Measurements from ENCODE around the gene FZR1. TPM values are rescaled to one million over a fixed set of nuclear protein-coding genes. Genes with fewer than 3 reads are reported as not detected.

FZR1 gene
- total RNA-seq, 1 donor from 2014 or later, result 63.2 TPM

DNA sequence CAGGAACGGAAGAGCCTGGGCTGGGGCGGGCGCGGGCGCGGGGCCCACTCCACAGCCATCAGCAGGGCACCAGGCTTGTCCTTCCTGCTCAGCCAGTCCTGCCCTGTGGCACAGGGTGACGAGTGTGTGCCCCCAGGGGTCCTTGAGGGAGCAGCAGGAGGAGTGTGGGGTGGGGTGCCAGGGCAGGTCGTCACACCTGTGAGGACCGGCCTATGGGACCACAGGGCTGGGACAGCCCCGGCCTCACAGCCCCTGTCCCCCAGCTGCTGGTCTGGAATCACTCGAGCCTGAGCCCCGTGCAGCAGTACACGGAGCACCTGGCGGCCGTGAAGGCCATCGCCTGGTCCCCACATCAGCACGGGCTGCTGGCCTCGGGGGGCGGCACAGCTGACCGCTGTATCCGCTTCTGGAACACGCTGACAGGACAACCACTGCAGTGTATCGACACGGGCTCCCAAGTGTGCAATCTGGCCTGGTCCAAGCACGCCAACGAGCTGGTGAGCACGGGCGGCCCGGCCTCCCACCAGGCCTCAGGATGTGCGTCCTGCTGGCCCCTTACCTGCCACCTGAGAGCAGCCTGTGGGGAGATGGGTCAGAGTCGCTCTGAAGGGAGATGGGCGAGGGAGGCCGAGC, 26.2 kb downstream of the FZR1 start:
- no peak for DNase-seq (ENCODE audit: extremely low spot score, unreplicated experiment)
- Mint-ChIP-seq H3K27me3 (no peaks in the 10 kb centered on the region), H3K27ac (no peak overlapping the region), H3K36me3 (no peaks in the 10 kb centered on the region), H3K4me3 (no peak overlapping the region), H3K9me3 (no peaks in the 10 kb centered on the region), H3K4me1 (ENCODE audit: unreplicated experiment) (no peaks in the 10 kb centered on the region)
- TF ChIP-seq, protein P1, sequence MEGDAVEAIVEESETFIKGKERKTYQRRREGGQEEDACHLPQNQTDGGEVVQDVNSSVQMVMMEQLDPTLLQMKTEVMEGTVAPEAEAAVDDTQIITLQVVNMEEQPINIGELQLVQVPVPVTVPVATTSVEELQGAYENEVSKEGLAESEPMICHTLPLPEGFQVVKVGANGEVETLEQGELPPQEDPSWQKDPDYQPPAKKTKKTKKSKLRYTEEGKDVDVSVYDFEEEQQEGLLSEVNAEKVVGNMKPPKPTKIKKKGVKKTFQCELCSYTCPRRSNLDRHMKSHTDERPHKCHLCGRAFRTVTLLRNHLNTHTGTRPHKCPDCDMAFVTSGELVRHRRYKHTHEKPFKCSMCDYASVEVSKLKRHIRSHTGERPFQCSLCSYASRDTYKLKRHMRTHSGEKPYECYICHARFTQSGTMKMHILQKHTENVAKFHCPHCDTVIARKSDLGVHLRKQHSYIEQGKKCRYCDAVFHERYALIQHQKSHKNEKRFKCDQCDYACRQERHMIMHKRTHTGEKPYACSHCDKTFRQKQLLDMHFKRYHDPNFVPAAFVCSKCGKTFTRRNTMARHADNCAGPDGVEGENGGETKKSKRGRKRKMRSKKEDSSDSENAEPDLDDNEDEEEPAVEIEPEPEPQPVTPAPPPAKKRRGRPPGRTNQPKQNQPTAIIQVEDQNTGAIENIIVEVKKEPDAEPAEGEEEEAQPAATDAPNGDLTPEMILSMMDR (conservative IDR thresholded peaks at IDR 0.05), result no peak

DNA sequence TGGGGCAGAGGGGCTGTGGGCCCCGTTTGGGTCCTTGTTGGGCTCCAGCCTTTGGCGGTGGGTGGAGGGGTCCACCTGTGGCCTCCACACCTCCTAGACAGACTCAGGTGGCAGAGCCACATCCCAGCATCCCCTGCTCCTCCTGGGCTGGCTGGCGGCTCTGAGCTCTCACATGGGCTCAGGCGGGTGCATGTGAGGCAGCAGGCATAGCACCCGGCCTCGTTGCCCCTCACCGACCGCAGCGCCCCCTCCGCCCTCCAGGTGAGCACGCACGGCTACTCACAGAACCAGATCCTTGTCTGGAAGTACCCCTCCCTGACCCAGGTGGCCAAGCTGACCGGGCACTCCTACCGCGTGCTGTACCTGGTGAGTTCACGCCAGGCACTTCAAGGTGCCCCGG, 26.9 kb downstream of the FZR1 start:
- Mint-ChIP-seq H3K9me3 (no peaks in the 10 kb centered on the region), H3K4me1 (ENCODE audit: unreplicated experiment) (peaks cover under 1% of the 10 kb centered on the region), H3K4me3 (no peak overlapping the region), H3K36me3 (no peaks in the 10 kb centered on the region), H3K27me3 (no peaks in the 10 kb centered on the region), H3K27ac (no peak overlapping the region)
- TF ChIP-seq, protein P1 (conservative IDR thresholded peaks at IDR 0.05), result no peak
- DNase-seq (ENCODE audit: extremely low spot score, unreplicated experiment), result no peak

DNA sequence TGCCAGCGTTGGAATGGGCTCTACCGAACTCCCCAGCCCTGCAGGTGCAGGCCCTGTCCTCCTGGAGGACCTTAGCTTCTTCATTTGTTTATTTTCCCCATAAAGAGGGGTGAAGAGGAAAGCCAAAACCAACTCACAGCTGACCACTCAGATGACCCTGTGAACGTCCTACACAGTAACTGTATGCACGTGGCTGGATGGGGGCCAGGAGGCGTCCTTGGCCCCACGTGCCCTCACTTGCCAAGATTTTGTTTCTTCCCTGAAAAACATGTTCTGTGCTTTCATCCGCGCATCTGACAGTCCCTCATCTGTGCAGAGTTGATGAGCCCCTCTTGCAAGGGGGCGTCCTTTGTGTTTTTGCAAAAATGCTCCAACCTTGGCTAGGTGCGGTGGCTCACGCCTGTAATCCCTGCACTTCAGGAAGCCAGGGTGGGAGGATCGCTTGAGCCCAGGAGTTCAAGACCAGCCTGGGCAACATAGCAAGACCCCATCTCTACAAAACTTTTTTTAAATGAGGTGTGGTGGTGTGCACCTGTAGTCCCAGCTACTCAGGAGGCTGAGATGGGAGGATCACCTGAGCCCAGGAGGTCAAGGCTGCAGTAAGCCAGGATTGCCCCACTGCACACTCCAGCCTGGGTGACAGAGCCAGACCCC, 27.6 kb downstream of the FZR1 start:
- Mint-ChIP-seq H3K27ac (no peak overlapping the region), H3K9me3 (no peaks in the 10 kb centered on the region), H3K36me3 (no peaks in the 10 kb centered on the region), H3K4me1 (ENCODE audit: unreplicated experiment) (peaks cover 7% of the 10 kb centered on the region), H3K4me3 (no peak overlapping the region), H3K27me3 (no peaks in the 10 kb centered on the region)
- TF ChIP-seq, protein P1 (conservative IDR thresholded peaks at IDR 0.05), result no peak
- no peak for DNase-seq (ENCODE audit: extremely low spot score, unreplicated experiment)

DNA sequence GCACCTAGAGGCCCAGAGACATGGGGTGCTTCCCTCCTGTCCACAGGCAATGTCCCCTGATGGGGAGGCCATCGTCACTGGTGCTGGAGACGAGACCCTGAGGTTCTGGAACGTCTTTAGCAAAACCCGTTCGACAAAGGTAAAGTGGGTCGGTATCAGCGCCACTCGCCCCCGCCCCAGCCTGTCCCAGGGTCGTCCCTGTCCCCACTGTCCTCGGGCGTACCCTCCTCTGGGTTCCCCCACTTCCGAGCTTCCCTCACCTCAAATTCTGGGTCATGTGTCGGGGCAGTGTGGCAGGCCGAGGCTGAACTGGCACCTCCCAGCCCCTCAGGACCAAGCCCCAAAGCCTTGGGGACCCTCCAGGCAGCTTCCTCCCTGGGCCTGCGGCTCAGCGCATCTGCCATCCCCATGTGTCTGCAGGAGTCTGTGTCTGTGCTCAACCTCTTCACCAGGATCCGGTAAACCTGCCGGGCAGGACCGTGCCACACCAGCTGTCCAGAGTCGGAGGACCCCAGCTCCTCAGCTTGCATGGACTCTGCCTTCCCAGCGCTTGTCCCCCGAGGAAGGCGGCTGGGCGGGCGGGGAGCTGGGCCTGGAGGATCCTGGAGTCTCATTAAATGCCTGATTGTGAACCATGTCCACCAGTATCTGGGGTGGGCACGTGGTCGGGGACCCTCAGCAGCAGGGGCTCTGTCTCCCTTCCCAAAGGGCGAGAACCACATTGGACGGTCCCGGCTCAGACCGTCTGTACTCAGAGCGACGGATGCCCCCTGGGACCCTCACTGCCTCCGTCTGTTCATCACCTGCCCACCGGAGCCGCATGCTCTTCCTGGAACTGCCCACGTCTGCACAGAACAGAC, 28.5 kb downstream of the FZR1 start:
- Mint-ChIP-seq H3K4me1 (ENCODE audit: unreplicated experiment) (peaks cover 8% of the 10 kb centered on the region), H3K9me3 (no peaks in the 10 kb centered on the region), H3K27me3 (no peaks in the 10 kb centered on the region), H3K36me3 (no peaks in the 10 kb centered on the region), H3K4me3 (no peak overlapping the region), H3K27ac (peak overlapping the region; percentile 64)
- no peak for DNase-seq (ENCODE audit: extremely low spot score, unreplicated experiment)
- TF ChIP-seq, protein P1 (conservative IDR thresholded peaks at IDR 0.05), result no peak

DNA sequence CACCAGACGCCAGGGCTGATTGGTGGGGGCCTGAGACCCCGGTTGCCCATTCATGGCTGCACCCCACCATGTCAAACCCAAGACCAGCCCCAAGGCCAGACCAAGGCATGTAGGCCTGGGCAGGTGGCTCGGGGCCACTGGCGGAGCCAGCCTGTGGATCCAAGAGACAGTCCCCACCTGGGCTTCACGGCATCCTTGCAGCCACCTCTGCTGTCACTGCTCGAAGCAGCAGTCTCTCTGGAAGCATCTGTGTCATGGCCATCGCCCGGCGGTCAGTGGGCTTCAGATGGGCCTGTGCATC, 29.1 kb downstream of the FZR1 start:
- H3K9me3 Mint-ChIP-seq, result no peaks in the 10 kb centered on the region
- no peak overlapping the region for H3K4me3 Mint-ChIP-seq
- TF ChIP-seq, protein P1 (conservative IDR thresholded peaks at IDR 0.05), result no peak
- H3K4me1 Mint-ChIP-seq (ENCODE audit: unreplicated experiment), result peaks cover 8% of the 10 kb centered on the region
- no peaks in the 10 kb centered on the region for H3K36me3 Mint-ChIP-seq
- no peak for DNase-seq (ENCODE audit: extremely low spot score, unreplicated experiment)
- peak overlapping the region; percentile 64 for H3K27ac Mint-ChIP-seq
- H3K27me3 Mint-ChIP-seq, result no peaks in the 10 kb centered on the region

All from type B pancreatic cell (in vitro differentiated cells).